Prostate gland (tissue), 2 donors: ENCODE measurements around the gene MIF.
A peak's percentile ranks its signal among the peaks of the same experiment; 100 is the strongest.

Experiments
- CTCF ChIP-seq, 4 experiments: fragments of 200-600 bp in 2 of 4; fragments of 450-650 bp in 2 of 4; sonication (generic) in 2 of 4; IDR thresholded peaks; 1 replicate in 3 of 4; 2 replicates in 1 of 4; pipeline ENCODE4 v1.5.1; 2016 to 2019; ENCODE audit warnings: antibody characterized with exemption in 4 of 4, mild to moderate bottlenecking in 2 of 4, moderate library complexity in 2 of 4
- POLR2A ChIP-seq: fragments of 450-650 bp; IDR thresholded peaks from one replicate; pipeline ENCODE4 v1.6.1; 2016; ENCODE audit warnings: antibody characterized with exemption, mild to moderate bottlenecking

- TF ChIP-seq POLR2A (peak; percentile 99), CTCF (IDR thresholded peaks at IDR 0.05) (peak; percentile 54 to 91 (median 80))
These were observed at the start of gene MIF for GRCh38 chr22:23893945-23894709.
